Activated B cell treated with CpG ODN at 0.5 μM for 24 hours (primary cell): ENCODE results near the gene VWA8. TPM values are rescaled to one million over a fixed set of nuclear protein-coding genes. Genes with fewer than 3 reads are reported as not detected.

ENCODE experiments used
- ATAC-seq: fragments of 200-7000 bp; cut with Tn5 transposase; one replicate; pipeline ENCODE4 v1.10.0; 2021; ENCODE audit warnings: low read depth, mild to moderate bottlenecking, moderate library complexity
- CTCF ChIA-PET: fragments of 350-600 bp; sonication (Branson Sonifier 250); formaldehyde crosslinking; loops from one replicate; lab custom pipeline; 2021; ENCODE audit warnings: antibody characterized with exemption; lab: Charles Lee
- POLR2A ChIA-PET: fragments of 350-600 bp; sonication (Branson Sonifier 250); formaldehyde crosslinking; loops from one replicate; lab custom pipeline; 2021; ENCODE audit warnings: antibody characterized with exemption; lab: Charles Lee
- DNase-seq: peaks from one replicate; pipeline ENCODE4 v3.0.0; 2022
- H3K27ac Mint-ChIP-seq: one replicate; pipeline ENCODE4 v1.8.0; 2020; ENCODE audit warnings: mixed read lengths
- H3K27me3 Mint-ChIP-seq: one replicate; pipeline ENCODE4 v1.8.0; 2021; ENCODE audit warnings: mixed read lengths
- H3K36me3 Mint-ChIP-seq: one replicate; pipeline ENCODE4 v1.8.0; 2021; ENCODE audit warnings: low read depth, mixed read lengths
- H3K4me1 Mint-ChIP-seq: one replicate; pipeline ENCODE4 v1.8.0; 2021; ENCODE audit warnings: mixed read lengths
- H3K4me3 Mint-ChIP-seq: one replicate; pipeline ENCODE4 v1.8.0; 2020; ENCODE audit warnings: mild to moderate bottlenecking, mixed read lengths
- H3K9me3 Mint-ChIP-seq: one replicate; pipeline ENCODE4 v1.8.0; 2020; ENCODE audit warnings: mixed read lengths
- CTCF ChIP-seq: fragments of 200-600 bp; IDR thresholded peaks from one replicate; pipeline ENCODE4 v1.8.0; 2022; ENCODE audit warnings: antibody characterized with exemption, mild to moderate bottlenecking
- intact Hi-C: fragments of 100-400 bp; cut with micrococcal nuclease; formaldehyde crosslinking; loops from one replicate; pipeline ENCODE4 v1.15.1; 2024
- total RNA-seq: library from RNA; stranded (reverse); gene quantifications from 2 replicates; pipeline ENCODE4 v1.2.3, GENCODE V29; 2022

The VWA8 gene
- total RNA-seq, 1 donor from 2014 or later: 21.7 TPM

- ChIA-PET POLR2A (no interaction called here), CTCF (no interaction called here)
- DNase-seq (no peak), ATAC-seq (no peak)
- Mint-ChIP-seq H3K36me3 (no peaks in the 10 kb centered on the region), H3K4me3 (no peak overlapping the region), H3K27me3 (peaks cover 24% of the 10 kb centered on the region), H3K27ac (no peak overlapping the region), H3K9me3 (no peaks in the 10 kb centered on the region), H3K4me1 (no peaks in the 10 kb centered on the region)
- intact Hi-C loops: no loop called here
- no peak for TF ChIP-seq CTCF
Observed at GRCh38 chr13:41994696-41995095, 33.8 kb upstream of the VWA8 start.

- DNase-seq (no peak), ATAC-seq (no peak)
- no peaks in the 10 kb centered on the region for H3K9me3 Mint-ChIP-seq
- ChIA-PET CTCF (no interaction called here), POLR2A (interaction anchor here (0.6 kb wide), 1 partner anchor 52 kb away, joined by 8 read pairs; no protein-coding TSS in a partner anchor)
- no peaks in the 10 kb centered on the region for H3K4me1 Mint-ChIP-seq
- intact Hi-C loops: no loop called here
- no peak for TF ChIP-seq CTCF
- no peaks in the 10 kb centered on the region for H3K36me3 Mint-ChIP-seq
- no peak overlapping the region for H3K4me3 Mint-ChIP-seq
- H3K27me3 Mint-ChIP-seq: peaks cover 17% of the 10 kb centered on the region
- no peak overlapping the region for H3K27ac Mint-ChIP-seq
Observed at GRCh38 chr13:41991936-41992335, 31.0 kb upstream of the VWA8 start.

GRCh38 chr13:41988244-41988643, 27.3 kb upstream of the VWA8 start:
- TF ChIP-seq CTCF: no peak
- H3K27me3 Mint-ChIP-seq: peaks cover 26% of the 10 kb centered on the region
- H3K9me3 Mint-ChIP-seq: no peaks in the 10 kb centered on the region
- no peaks in the 10 kb centered on the region for H3K4me1 Mint-ChIP-seq
- intact Hi-C loops: no loop called here
- CTCF ChIA-PET: no interaction called here
- POLR2A ChIA-PET: no interaction called here
- ATAC-seq (no peak), DNase-seq (no peak)
- no peak overlapping the region for H3K4me3 Mint-ChIP-seq
- no peak overlapping the region for H3K27ac Mint-ChIP-seq
- no peaks in the 10 kb centered on the region for H3K36me3 Mint-ChIP-seq

- Mint-ChIP-seq H3K4me3 (no peak overlapping the region), H3K27me3 (peaks cover 21% of the 10 kb centered on the region), H3K27ac (no peak overlapping the region), H3K4me1 (no peaks in the 10 kb centered on the region), H3K36me3 (no peaks in the 10 kb centered on the region), H3K9me3 (no peaks in the 10 kb centered on the region)
- ATAC-seq (no peak), DNase-seq (no peak)
- intact Hi-C loops: no loop called here
- ChIA-PET POLR2A (no interaction called here), CTCF (no interaction called here)
- TF ChIP-seq CTCF: no peak
Observed at GRCh38 chr13:41985788-41986508, 25.0 kb upstream of the VWA8 start.

- Mint-ChIP-seq H3K4me1 (no peaks in the 10 kb centered on the region), H3K9me3 (no peaks in the 10 kb centered on the region), H3K4me3 (no peak overlapping the region), H3K27ac (no peak overlapping the region), H3K36me3 (no peaks in the 10 kb centered on the region), H3K27me3 (peaks cover 11% of the 10 kb centered on the region)
- ChIA-PET CTCF (no interaction called here), POLR2A (no interaction called here)
- DNase-seq (no peak), ATAC-seq (no peak)
- no peak for TF ChIP-seq CTCF
- intact Hi-C loops: no loop called here
Observed at GRCh38 chr13:41981951-41982715, 21.2 kb upstream of the VWA8 start.
